ENCODE data around the gene SLC6A11.

- TF ChIP-seq CTCF (IDR thresholded peaks at IDR 0.05) = no peak
- TF ChIP-seq EZH2 (IDR thresholded peaks at IDR 0.05; ENCODE audit: borderline replicate concordance, insufficient read depth, low read depth, low read length, poor library complexity, severe bottlenecking) = no peak
Observed at GRCh38 chr3:10839167-10839566, 23.1 kb downstream of the SLC6A11 start.

Measured in B cell (primary cell).